SK-N-SH (cell line): ENCODE results near the gene MYO9B. TPM values are rescaled to one million over a fixed set of nuclear protein-coding genes. Genes with fewer than 3 reads are reported as not detected.

Experiments
- CTCF ChIA-PET: fragments of 300-600, 350-600 bp; formaldehyde crosslinking; extraction: SDS; loops from one replicate; lab custom pipeline; 2021; lab: Yijun Ruan, JAX
- POLR2A ChIA-PET: fragments of 350-600 bp; sonication (Branson Sonifier 250); formaldehyde crosslinking; extraction: SDS; loops from one replicate; lab custom pipeline; 2020; ENCODE audit warnings: antibody characterized with exemption, inconsistent platforms; lab: Yijun Ruan, JAX
- DNase-seq: peaks from one replicate; pipeline ENCODE4 v3.0.0; 2012
- H2AFZ ChIP-seq: fragments of 200-600 bp; sonication (generic); 2 replicates; pipeline ENCODE4 v1.8.1; 2016; ENCODE audit warnings: antibody characterized with exemption, mild to moderate bottlenecking, low read depth
- H3F3A ChIP-seq: fragments of 200-600 bp; sonication (generic); replicated peaks from 2 replicates; pipeline ENCODE3; 2016; ENCODE audit warnings: antibody characterized with exemption, mild to moderate bottlenecking; ENCODE audit not compliant: insufficient read depth
- H3K27ac ChIP-seq, 2 experiments: fragments of 200-500 bp in 1 of 2; fragments of 200-600 bp in 1 of 2; sonication (Bioruptor generic) in 1 of 2; sonication (generic), shearing (Covaris generic) in 1 of 2; 2 replicates each; pipeline versions ENCODE4 v1.5.1 to v1.6.1; 2014 to 2016; ENCODE audit warnings: low read depth in 2 of 2, inconsistent platforms in 1 of 2, low read length in 1 of 2, mild to moderate bottlenecking in 1 of 2, mixed read lengths in 1 of 2
- H3K27me3 ChIP-seq: fragments of 200-600 bp; sonication (generic), shearing (Covaris generic); 2 replicates; pipeline ENCODE4 v1.6.1; 2016; ENCODE audit warnings: mixed run types; ENCODE audit not compliant: insufficient read depth
- H3K36me3 ChIP-seq, 2 experiments: fragments of 200-500 bp in 1 of 2; fragments of 200-600 bp in 1 of 2; sonication (Bioruptor generic) in 1 of 2; sonication (generic) in 1 of 2; replicated peaks in 1 of 2; 2 replicates each; pipeline versions ENCODE3 to v1.5.1; 2014 to 2016; ENCODE audit warnings: low read length in 1 of 2, mild to moderate bottlenecking in 1 of 2; ENCODE audit not compliant: insufficient read depth in 2 of 2, control insufficient read depth in 1 of 2
- H3K4me1 ChIP-seq, 2 experiments: fragments of 200-500 bp in 1 of 2; fragments of 200-600 bp in 1 of 2; sonication (Bioruptor generic) in 1 of 2; sonication (generic), shearing (Covaris generic) in 1 of 2; 2 replicates each; pipeline versions ENCODE4 v1.5.1 to v1.6.1; 2014 to 2016; ENCODE audit warnings: low read depth in 1 of 2, low read length in 1 of 2, mixed run types in 1 of 2; ENCODE audit not compliant: insufficient read depth in 2 of 2, control insufficient read depth in 1 of 2
- H3K4me2 ChIP-seq: fragments of 200-600 bp; sonication (generic), shearing (Covaris generic); 2 replicates; pipeline ENCODE4 v1.6.1; 2017; ENCODE audit warnings: mixed run types
- H3K4me3 ChIP-seq, 2 experiments: fragments of 200-500 bp in 1 of 2; fragments of 200-600 bp in 1 of 2; sonication (Bioruptor generic) in 1 of 2; sonication (generic), shearing (Covaris generic) in 1 of 2; 2 replicates each; pipeline versions ENCODE4 v1.5.1 to v1.8.1; 2014 to 2016; ENCODE audit warnings: low read depth in 2 of 2, inconsistent platforms in 1 of 2, low read length in 1 of 2, mild to moderate bottlenecking in 1 of 2, mixed read lengths in 1 of 2, moderate library complexity in 1 of 2
- H3K79me2 ChIP-seq: fragments of 200-600 bp; sonication (generic); 2 replicates; pipeline ENCODE4 v1.8.1; 2017; ENCODE audit warnings: mild to moderate bottlenecking; ENCODE audit not compliant: insufficient read depth
- H3K9ac ChIP-seq: fragments of 200-600 bp; sonication (generic); 2 replicates; pipeline ENCODE4 v1.6.1; 2017; ENCODE audit warnings: mixed run types
- H3K9me2 ChIP-seq: fragments of 200-600 bp; sonication (generic); 2 replicates; pipeline ENCODE4 v1.6.1; 2017; ENCODE audit warnings: mixed run types
- H3K9me3 ChIP-seq: fragments of 200-600 bp; sonication (generic); 2 replicates; pipeline ENCODE4 v1.6.1; 2017; ENCODE audit warnings: mixed run types, mild to moderate bottlenecking, moderate library complexity
- H4K20me1 ChIP-seq: fragments of 200-600 bp; sonication (generic); 2 replicates; pipeline ENCODE4 v1.6.1; 2017; ENCODE audit warnings: mild to moderate bottlenecking, mixed run types; ENCODE audit not compliant: insufficient read depth
- ELF1 ChIP-seq: IDR thresholded peaks from 2 replicates; pipeline ENCODE4 v1.4.0; 2012
- EP300 ChIP-seq, 2 experiments: IDR thresholded peaks; 2 replicates each; pipeline versions ENCODE4 v1.4.0 to v1.6.1; 2012; ENCODE audit warnings: borderline replicate concordance in 1 of 2, low read depth in 1 of 2, low read length in 1 of 2
- EZH2phosphoT487 ChIP-seq: fragments of 200-600 bp; sonication (generic); IDR thresholded peaks from 2 replicates; pipeline ENCODE4 v1.6.1; 2017; ENCODE audit warnings: low read depth, mixed run types, mild to moderate bottlenecking, antibody characterized with exemption, moderate library complexity, borderline replicate concordance
- FOXJ3 ChIP-seq: sonication (generic); formaldehyde crosslinking; IDR thresholded peaks from 2 replicates; pipeline ENCODE4 v1.5.1; 2020; ENCODE audit warnings: mild to moderate bottlenecking, missing genetic modification reagents
- GABPA ChIP-seq: IDR thresholded peaks from 2 replicates; pipeline ENCODE4 v1.4.0; 2012; ENCODE audit warnings: low read depth, mild to moderate bottlenecking
- GATA2 ChIP-seq: sonication (generic); formaldehyde crosslinking; IDR thresholded peaks from 2 replicates; pipeline ENCODE4 v1.5.0; 2020; ENCODE audit warnings: mild to moderate bottlenecking, missing genetic modification reagents
- JUND ChIP-seq: IDR thresholded peaks from 2 replicates; pipeline ENCODE4 v1.4.0; 2012
- MEF2A ChIP-seq: IDR thresholded peaks from 2 replicates; pipeline ENCODE4 v1.4.0; 2012; ENCODE audit warnings: low read depth, borderline replicate concordance
- MXI1 ChIP-seq: IDR thresholded peaks from 2 replicates; pipeline ENCODE4 v1.6.1; 2012; ENCODE audit warnings: mild to moderate bottlenecking, low read depth, low read length, improper control_type of control experiment
- NFIC ChIP-seq: IDR thresholded peaks from 2 replicates; pipeline ENCODE4 v1.4.0; 2012; ENCODE audit warnings: borderline replicate concordance
- RAD21 ChIP-seq: IDR thresholded peaks from 2 replicates; pipeline ENCODE4 v1.6.1; 2012; ENCODE audit warnings: mild to moderate bottlenecking, low read length
- RXRA ChIP-seq: IDR thresholded peaks from 2 replicates; pipeline ENCODE4 v1.4.0; 2012; ENCODE audit warnings: low read depth, mild to moderate bottlenecking, borderline replicate concordance
- SMC3 ChIP-seq: IDR thresholded peaks from 2 replicates; pipeline ENCODE4 v1.6.1; 2012; ENCODE audit warnings: low read depth, low read length, improper control_type of control experiment
- TCF12 ChIP-seq: IDR thresholded peaks from 2 replicates; pipeline ENCODE4 v1.4.0; 2012
- YY1 ChIP-seq: IDR thresholded peaks from 2 replicates; pipeline ENCODE4 v1.4.0; 2012; ENCODE audit warnings: low read depth, mild to moderate bottlenecking
- whole genome bisulfite sequencing: methylation state at CpG from one replicate; pipeline ENCODE4 v1.1.6; 2017; ENCODE audit warnings: low lambda C conversion rate; 5-methylcytosine and 5-hydroxymethylcytosine counted together
- polyA plus RNA-seq, 3 experiments: library from polyadenylated mRNA; depleted of rRNA; stranded (reverse); fragments of >200 nt; gene quantifications; 2 replicates each; pipeline ENCODE4 v1.2.3, GENCODE V29; 2012
- TF ChIP-seq, protein P1 (sequence below): IDR thresholded peaks from 2 replicates; pipeline ENCODE4 v1.4.0; 2012; ENCODE audit warnings: low read depth, borderline replicate concordance
- TF ChIP-seq, protein P2 (sequence below): fragments of 200-600 bp; sonication (generic); IDR thresholded peaks from 2 replicates; pipeline ENCODE4 v1.6.1; 2017; ENCODE audit warnings: antibody characterized with exemption, mild to moderate bottlenecking, moderate library complexity
- TF ChIP-seq, protein P3 (sequence below): fragments of 150-350 bp; IDR thresholded peaks from 2 replicates; pipeline ENCODE4 v1.6.1; 2016; ENCODE audit warnings: mild to moderate bottlenecking, low read depth, low read length
- TF ChIP-seq, protein P4 (sequence below): IDR thresholded peaks from 2 replicates; pipeline ENCODE4 v1.4.0; 2012; ENCODE audit warnings: low read depth, borderline replicate concordance

MYO9B gene
- polyA plus RNA-seq, 1 of the 3 experiments (the other 2 are of a cell fraction), result 37.6 TPM

DNA sequence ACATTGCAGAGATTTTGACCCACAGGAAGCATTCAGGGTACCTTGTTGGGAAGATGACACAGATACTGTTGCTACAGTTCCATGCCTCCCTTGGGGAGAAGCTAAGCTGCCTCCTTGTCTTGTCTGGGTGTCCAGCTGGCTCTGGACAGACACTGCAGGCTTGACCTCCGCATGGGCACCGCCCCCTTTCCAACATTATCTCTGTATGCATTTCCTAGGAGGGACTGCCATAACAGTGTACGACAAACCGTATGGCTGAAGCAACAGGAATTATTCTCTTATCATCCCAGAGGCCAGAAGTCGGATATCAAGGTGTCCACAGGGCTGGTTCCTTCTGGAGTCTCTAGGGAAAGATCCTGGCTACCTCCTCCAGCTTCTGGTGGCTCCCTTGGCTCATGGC is 72.6 kb downstream of the MYO9B start:
- Histone ChIP-seq H3K79me2 (peaks cover 64% of the 10 kb centered on the region), H4K20me1 (0 out of 2 replicates have a peak, but pooled peaks cover 4% of the 10 kb centered on the region), H3K9ac (no peak overlapping the region), H3K4me2 (no peak overlapping the region), H3K9me2 (no peaks in the 10 kb centered on the region), H2AFZ (no peak overlapping the region), H3F3A (no peaks in the 10 kb centered on the region), H3K27me3 (no peaks in the 10 kb centered on the region), H3K9me3 (no peaks in the 10 kb centered on the region), H3K4me1 (no peaks in the 10 kb centered on the region), H3K27ac (no peak overlapping the region), H3K4me3 (no peak overlapping the region), H3K36me3 (peaks cover 3 to 34% of the 10 kb centered on the region in 2 experiments)
- no peak for TF ChIP-seq JUND
- TF ChIP-seq, protein P1, sequence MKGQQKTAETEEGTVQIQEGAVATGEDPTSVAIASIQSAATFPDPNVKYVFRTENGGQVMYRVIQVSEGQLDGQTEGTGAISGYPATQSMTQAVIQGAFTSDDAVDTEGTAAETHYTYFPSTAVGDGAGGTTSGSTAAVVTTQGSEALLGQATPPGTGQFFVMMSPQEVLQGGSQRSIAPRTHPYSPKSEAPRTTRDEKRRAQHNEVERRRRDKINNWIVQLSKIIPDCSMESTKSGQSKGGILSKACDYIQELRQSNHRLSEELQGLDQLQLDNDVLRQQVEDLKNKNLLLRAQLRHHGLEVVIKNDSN, result no peak
- no peak for TF ChIP-seq EZH2phosphoT487
- TF ChIP-seq SMC3, result no peak
- TF ChIP-seq NFIC, result no peak
- TF ChIP-seq, protein P2, sequence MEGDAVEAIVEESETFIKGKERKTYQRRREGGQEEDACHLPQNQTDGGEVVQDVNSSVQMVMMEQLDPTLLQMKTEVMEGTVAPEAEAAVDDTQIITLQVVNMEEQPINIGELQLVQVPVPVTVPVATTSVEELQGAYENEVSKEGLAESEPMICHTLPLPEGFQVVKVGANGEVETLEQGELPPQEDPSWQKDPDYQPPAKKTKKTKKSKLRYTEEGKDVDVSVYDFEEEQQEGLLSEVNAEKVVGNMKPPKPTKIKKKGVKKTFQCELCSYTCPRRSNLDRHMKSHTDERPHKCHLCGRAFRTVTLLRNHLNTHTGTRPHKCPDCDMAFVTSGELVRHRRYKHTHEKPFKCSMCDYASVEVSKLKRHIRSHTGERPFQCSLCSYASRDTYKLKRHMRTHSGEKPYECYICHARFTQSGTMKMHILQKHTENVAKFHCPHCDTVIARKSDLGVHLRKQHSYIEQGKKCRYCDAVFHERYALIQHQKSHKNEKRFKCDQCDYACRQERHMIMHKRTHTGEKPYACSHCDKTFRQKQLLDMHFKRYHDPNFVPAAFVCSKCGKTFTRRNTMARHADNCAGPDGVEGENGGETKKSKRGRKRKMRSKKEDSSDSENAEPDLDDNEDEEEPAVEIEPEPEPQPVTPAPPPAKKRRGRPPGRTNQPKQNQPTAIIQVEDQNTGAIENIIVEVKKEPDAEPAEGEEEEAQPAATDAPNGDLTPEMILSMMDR, result no peak
- TF ChIP-seq EP300 (IDR thresholded peaks at IDR 0.05; ENCODE audit: borderline replicate concordance in 1 of 2, low read depth in 1 of 2, low read length in 1 of 2), result no peak
- no peak for TF ChIP-seq GABPA
- TF ChIP-seq, protein P3, sequence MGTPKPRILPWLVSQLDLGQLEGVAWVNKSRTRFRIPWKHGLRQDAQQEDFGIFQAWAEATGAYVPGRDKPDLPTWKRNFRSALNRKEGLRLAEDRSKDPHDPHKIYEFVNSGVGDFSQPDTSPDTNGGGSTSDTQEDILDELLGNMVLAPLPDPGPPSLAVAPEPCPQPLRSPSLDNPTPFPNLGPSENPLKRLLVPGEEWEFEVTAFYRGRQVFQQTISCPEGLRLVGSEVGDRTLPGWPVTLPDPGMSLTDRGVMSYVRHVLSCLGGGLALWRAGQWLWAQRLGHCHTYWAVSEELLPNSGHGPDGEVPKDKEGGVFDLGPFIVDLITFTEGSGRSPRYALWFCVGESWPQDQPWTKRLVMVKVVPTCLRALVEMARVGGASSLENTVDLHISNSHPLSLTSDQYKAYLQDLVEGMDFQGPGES, result no peak
- no peak for TF ChIP-seq MXI1
- no peak for TF ChIP-seq GATA2 (CRISPR knock-in tag)
- no peak for TF ChIP-seq RXRA
- TF ChIP-seq, protein P4, sequence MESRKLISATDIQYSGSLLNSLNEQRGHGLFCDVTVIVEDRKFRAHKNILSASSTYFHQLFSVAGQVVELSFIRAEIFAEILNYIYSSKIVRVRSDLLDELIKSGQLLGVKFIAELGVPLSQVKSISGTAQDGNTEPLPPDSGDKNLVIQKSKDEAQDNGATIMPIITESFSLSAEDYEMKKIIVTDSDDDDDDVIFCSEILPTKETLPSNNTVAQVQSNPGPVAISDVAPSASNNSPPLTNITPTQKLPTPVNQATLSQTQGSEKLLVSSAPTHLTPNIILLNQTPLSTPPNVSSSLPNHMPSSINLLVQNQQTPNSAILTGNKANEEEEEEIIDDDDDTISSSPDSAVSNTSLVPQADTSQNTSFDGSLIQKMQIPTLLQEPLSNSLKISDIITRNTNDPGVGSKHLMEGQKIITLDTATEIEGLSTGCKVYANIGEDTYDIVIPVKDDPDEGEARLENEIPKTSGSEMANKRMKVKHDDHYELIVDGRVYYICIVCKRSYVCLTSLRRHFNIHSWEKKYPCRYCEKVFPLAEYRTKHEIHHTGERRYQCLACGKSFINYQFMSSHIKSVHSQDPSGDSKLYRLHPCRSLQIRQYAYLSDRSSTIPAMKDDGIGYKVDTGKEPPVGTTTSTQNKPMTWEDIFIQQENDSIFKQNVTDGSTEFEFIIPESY, result no peak
- no peak for TF ChIP-seq RAD21
- TF ChIP-seq MEF2A, result no peak
- TF ChIP-seq YY1, result no peak
- no peak for TF ChIP-seq FOXJ3 (CRISPR knock-in tag)
- TF ChIP-seq ELF1, result no peak
- TF ChIP-seq TCF12, result no peak
- DNase-seq, result no peak
- ChIA-PET CTCF (no interaction called here), POLR2A (no interaction called here)
- 100% methylated on average over 5 of the region's 5 CpGs for WGBS
